ENCODE results near the gene CPNE9.

The CPNE9 gene

GRCh38 chr3:9745521-9745920 is 41.9 kb downstream of the CPNE9 start:
- Mint-ChIP-seq H3K9me3 (no peaks in the 10 kb centered on the region), H3K4me3 (no peak overlapping the region), H3K36me3 (ENCODE audit: low read depth) (peaks cover 65% of the 10 kb centered on the region), H3K4me1 (peaks cover 14% of the 10 kb centered on the region), H3K27me3 (ENCODE audit: low read depth) (no peaks in the 10 kb centered on the region), H3K27ac (no peak overlapping the region)
- no peak for TF ChIP-seq CTCF (IDR thresholded peaks at IDR 0.05; ENCODE audit: unreplicated experiment in 3 of 3)

- no peaks in the 10 kb centered on the region for H3K9me3 Mint-ChIP-seq
- peaks cover 62% of the 10 kb centered on the region for H3K36me3 Mint-ChIP-seq (ENCODE audit: low read depth)
- no peak for TF ChIP-seq CTCF (IDR thresholded peaks at IDR 0.05; ENCODE audit: unreplicated experiment in 3 of 3)
- H3K4me3 Mint-ChIP-seq = no peak overlapping the region
- H3K4me1 Mint-ChIP-seq = peaks cover 22% of the 10 kb centered on the region
- H3K27ac Mint-ChIP-seq = peak overlapping the region in 1 of 3 experiments; percentile 16
- H3K27me3 Mint-ChIP-seq (ENCODE audit: low read depth) = no peaks in the 10 kb centered on the region
These were observed 42.7 kb downstream of the CPNE9 start for GRCh38 chr3:9746330-9746729.

- peaks cover 29% of the 10 kb centered on the region for H3K4me1 Mint-ChIP-seq
- H3K36me3 Mint-ChIP-seq (ENCODE audit: low read depth) = peaks cover 65% of the 10 kb centered on the region
- no peaks in the 10 kb centered on the region for H3K9me3 Mint-ChIP-seq
- no peak for TF ChIP-seq CTCF (IDR thresholded peaks at IDR 0.05; ENCODE audit: unreplicated experiment in 3 of 3)
- H3K4me3 Mint-ChIP-seq = peak overlapping the region in 2 of 3 experiments; percentile 48 to 50
- H3K27me3 Mint-ChIP-seq (ENCODE audit: low read depth) = no peaks in the 10 kb centered on the region
- no peak overlapping the region for H3K27ac Mint-ChIP-seq
These were observed 43.6 kb downstream of the CPNE9 start for GRCh38 chr3:9747267-9747666.

- peaks cover 67% of the 10 kb centered on the region for H3K36me3 Mint-ChIP-seq (ENCODE audit: low read depth)
- H3K4me1 Mint-ChIP-seq = peaks cover 29% of the 10 kb centered on the region
- H3K27ac Mint-ChIP-seq = peak overlapping the region; percentile 74 to 99 (median 95)
- H3K4me3 Mint-ChIP-seq = peak overlapping the region in 2 of 3 experiments; percentile 37 to 94
- no peaks in the 10 kb centered on the region for H3K27me3 Mint-ChIP-seq (ENCODE audit: low read depth)
- H3K9me3 Mint-ChIP-seq = no peaks in the 10 kb centered on the region
- TF ChIP-seq CTCF (IDR thresholded peaks at IDR 0.05; ENCODE audit: unreplicated experiment in 3 of 3) = no peak
These were observed 44.4 kb downstream of the CPNE9 start for GRCh38 chr3:9748031-9748430.

- H3K36me3 Mint-ChIP-seq (ENCODE audit: low read depth) = peaks cover 65% of the 10 kb centered on the region
- H3K4me1 Mint-ChIP-seq = peaks cover 29% of the 10 kb centered on the region
- no peaks in the 10 kb centered on the region for H3K9me3 Mint-ChIP-seq
- H3K27ac Mint-ChIP-seq = peak overlapping the region; percentile 95 to 99 (median 98)
- TF ChIP-seq CTCF (IDR thresholded peaks at IDR 0.05; ENCODE audit: unreplicated experiment in 3 of 3) = no peak
- peak overlapping the region; percentile 93 to 94 (median 94) for H3K4me3 Mint-ChIP-seq
- H3K27me3 Mint-ChIP-seq (ENCODE audit: low read depth) = no peaks in the 10 kb centered on the region
These were observed 45.6 kb downstream of the CPNE9 start for GRCh38 chr3:9749296-9749644.
